Osteoblast (primary cell): ENCODE measurements around the gene CFP. TPM values are rescaled to one million over a fixed set of nuclear protein-coding genes. Genes with fewer than 3 reads are reported as not detected.
"Not testable (repeated sequence)": the region's sequence is repeated elsewhere in the genome, so short reads cannot be mapped to it uniquely, and the experiment has no call there.

Experiments
- DNase-seq: peaks from one replicate; pipeline ENCODE4 v3.0.0; 2011; ENCODE audit warnings: low spot score, mixed read lengths; ENCODE audit not compliant: insufficient read length; ENCODE audit errors: missing footprints
- H2AFZ ChIP-seq: 2 replicates; pipeline ENCODE4 v1.6.0; 2011; ENCODE audit warnings: mild to moderate bottlenecking, low read length
- H3K27ac ChIP-seq: 2 replicates; pipeline ENCODE4 v1.5.1; 2011; ENCODE audit warnings: mild to moderate bottlenecking, low read depth, low read length, moderate library complexity
- H3K27me3 ChIP-seq: 2 replicates; pipeline ENCODE4 v1.6.0; 2012; ENCODE audit warnings: mild to moderate bottlenecking, control low read depth, inconsistent platforms, low read length, moderate library complexity; ENCODE audit not compliant: insufficient read depth
- H3K36me3 ChIP-seq: 2 replicates; pipeline ENCODE4 v1.5.1; 2011; ENCODE audit warnings: mild to moderate bottlenecking, low read length, control low read depth, moderate library complexity; ENCODE audit not compliant: insufficient read depth
- H3K4me1 ChIP-seq: 2 replicates; pipeline ENCODE4 v1.5.1; 2011; ENCODE audit warnings: mild to moderate bottlenecking, low read length, control low read depth, moderate library complexity; ENCODE audit not compliant: insufficient read depth
- H3K4me2 ChIP-seq: 2 replicates; pipeline ENCODE4 v1.6.0; 2011; ENCODE audit warnings: mild to moderate bottlenecking, low read length; ENCODE audit not compliant: insufficient read depth
- H3K4me3 ChIP-seq: fragments of 200-600 bp; sonication (generic); 3 replicates; pipeline ENCODE4 v1.5.1; 2012; ENCODE audit warnings: mild to moderate bottlenecking, low read length, inconsistent platforms; ENCODE audit not compliant: insufficient read depth
- H3K79me2 ChIP-seq: 2 replicates; pipeline ENCODE4 v1.6.0; 2012; ENCODE audit warnings: mild to moderate bottlenecking, low read length, control low read depth, inconsistent platforms; ENCODE audit not compliant: insufficient read depth
- H3K9me3 ChIP-seq: 2 replicates; pipeline ENCODE4 v1.5.1; 2011; ENCODE audit warnings: low read depth, low read length, control low read depth
- H4K20me1 ChIP-seq: 2 replicates; pipeline ENCODE4 v1.6.0; 2012; ENCODE audit warnings: mild to moderate bottlenecking, low read length, control low read depth; ENCODE audit not compliant: insufficient read depth
- CTCF ChIP-seq: IDR thresholded peaks from 2 replicates; pipeline ENCODE4 v1.5.1; 2011; ENCODE audit warnings: mild to moderate bottlenecking, low read depth, low read length, moderate library complexity; ENCODE audit errors: extremely low read depth
- total RNA-seq: library from RNA; depleted of rRNA; stranded (reverse); fragments of >200 nt; gene quantifications from 2 replicates; pipeline ENCODE4 v1.2.3, GENCODE V29; 2012

CFP gene
- 0.29 and 0.36 TPM in 2 replicates for total RNA-seq

GRCh38 chrX:47629419-47630200, at the start of gene CFP:
CFP (minus strand) TSS chrX:47629930; CDS start chrX:47629844, 86 bp downstream.
- Histone ChIP-seq H4K20me1 (no peaks in the 10 kb centered on the region), H3K79me2 (no peaks in the 10 kb centered on the region), H3K4me1 (no peaks in the 10 kb centered on the region), H3K27ac (no peak within 1 kb of the TSS), H3K27me3 (no peaks in the 10 kb centered on the region), H2AFZ (no peak within 1 kb of the TSS), H3K9me3 (no peaks in the 10 kb centered on the region), H3K4me2 (no peak within 1 kb of the TSS), H3K36me3 (peaks cover 1% of the 10 kb centered on the region), H3K4me3 (no peak within 1 kb of the TSS)
- no peak for DNase-seq
- TF ChIP-seq CTCF: no peak

- not testable (repeated sequence) for H2AFZ ChIP-seq, DNase-seq
Observed at GRCh38 chrX:47675959-47676859, 46.5 kb upstream of the CFP start.

DNA sequence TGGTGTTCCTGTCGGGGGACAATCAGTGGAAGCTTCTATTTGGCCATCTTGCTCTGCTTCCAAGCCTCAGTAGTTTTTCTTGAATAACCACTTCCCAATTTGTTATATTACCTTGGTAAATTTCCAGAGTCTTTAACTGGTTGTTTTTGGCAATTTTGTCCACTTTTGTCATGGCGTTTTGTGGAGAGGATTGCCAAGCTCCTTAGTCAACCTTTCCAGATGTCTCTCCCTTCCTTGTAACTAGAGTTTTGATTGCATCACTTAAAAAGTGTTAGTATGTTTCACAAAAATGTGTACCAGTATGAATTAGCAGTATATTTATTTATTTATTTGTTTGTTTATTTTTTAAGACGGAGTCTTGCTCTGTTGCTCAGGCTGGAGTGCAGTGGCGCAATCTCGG, 45.0 kb upstream of the CFP start:
- H4K20me1 ChIP-seq: no peaks in the 10 kb centered on the region
- no peak for TF ChIP-seq CTCF
- H3K4me3 ChIP-seq: no peak overlapping the region
- H3K4me2 ChIP-seq: no peak overlapping the region
- no peaks in the 10 kb centered on the region for H3K36me3 ChIP-seq
- no peaks in the 10 kb centered on the region for H3K4me1 ChIP-seq
- no peak overlapping the region for H2AFZ ChIP-seq
- H3K27ac ChIP-seq: no peak overlapping the region
- no peaks in the 10 kb centered on the region for H3K9me3 ChIP-seq
- no peaks in the 10 kb centered on the region for H3K79me2 ChIP-seq
- DNase-seq: no peak
- H3K27me3 ChIP-seq: no peaks in the 10 kb centered on the region

More at GRCh38 chrX:47675959-47676859, 46.5 kb upstream of the CFP start:
- H3K4me1 ChIP-seq, H3K9me3 ChIP-seq, H3K4me2 ChIP-seq, H3K27me3 ChIP-seq, H3K4me3 ChIP-seq, H3K36me3 ChIP-seq, H4K20me1 ChIP-seq, H3K27ac ChIP-seq, H3K79me2 ChIP-seq: not testable (repeated sequence)

DNA sequence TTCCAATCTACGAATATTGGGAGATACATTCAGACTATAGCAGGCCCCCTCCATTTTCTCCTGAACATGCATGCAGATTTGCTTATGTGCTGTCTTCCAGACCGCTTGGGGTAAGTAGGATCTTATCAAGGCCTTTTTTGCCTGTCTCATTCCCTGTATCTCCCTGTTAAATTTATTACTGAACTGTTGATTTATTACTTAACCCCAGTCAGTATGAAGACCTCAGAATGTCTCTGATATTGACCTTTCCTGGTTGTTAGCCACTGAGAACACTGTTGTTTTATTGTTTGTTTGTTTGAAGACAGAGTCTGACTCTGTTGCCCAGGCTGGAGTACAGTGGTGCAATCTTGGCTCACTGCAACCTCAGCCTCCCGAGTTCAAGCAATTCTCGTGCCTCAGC, 36.1 kb upstream of the CFP start:
- H3K4me2 ChIP-seq, H2AFZ ChIP-seq, H3K9me3 ChIP-seq, H3K4me3 ChIP-seq, H3K79me2 ChIP-seq, H3K36me3 ChIP-seq, H3K27ac ChIP-seq, H4K20me1 ChIP-seq, DNase-seq, H3K27me3 ChIP-seq: not testable (repeated sequence)
- peaks cover 17% of the 10 kb centered on the region for H3K4me1 ChIP-seq
